GM19467 (cell line): Measurements from ENCODE around the gene USP49.

ENCODE experiments used
- ATAC-seq: cut with Tn5 transposase; IDR thresholded peaks from one replicate; pipeline ENCODE4 v1.9.1; 2021; ENCODE audit warnings: mild to moderate bottlenecking, moderate library complexity; ENCODE audit not compliant: unreplicated experiment

Gene USP49

DNA sequence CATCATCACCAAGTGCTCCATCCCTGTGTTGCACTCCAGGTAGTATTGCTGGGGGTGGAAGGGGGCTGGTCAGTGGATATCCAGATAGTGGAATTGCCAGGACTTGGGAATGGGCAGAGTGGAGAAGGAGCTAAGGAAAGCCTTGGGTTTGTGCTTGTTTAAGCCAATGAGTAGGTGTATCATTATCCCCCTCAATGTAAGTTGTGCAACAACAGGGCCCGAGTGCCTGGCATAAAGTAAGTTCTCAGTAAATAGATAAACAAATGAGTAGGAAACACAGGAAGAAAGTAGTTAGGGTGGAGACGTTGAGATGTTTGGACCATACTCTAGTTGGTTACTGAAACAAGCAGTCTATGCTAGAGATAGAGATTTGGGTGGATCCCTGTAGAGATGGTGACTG is 36.6 kb upstream of the USP49 start:
- no peak for ATAC-seq

DNA sequence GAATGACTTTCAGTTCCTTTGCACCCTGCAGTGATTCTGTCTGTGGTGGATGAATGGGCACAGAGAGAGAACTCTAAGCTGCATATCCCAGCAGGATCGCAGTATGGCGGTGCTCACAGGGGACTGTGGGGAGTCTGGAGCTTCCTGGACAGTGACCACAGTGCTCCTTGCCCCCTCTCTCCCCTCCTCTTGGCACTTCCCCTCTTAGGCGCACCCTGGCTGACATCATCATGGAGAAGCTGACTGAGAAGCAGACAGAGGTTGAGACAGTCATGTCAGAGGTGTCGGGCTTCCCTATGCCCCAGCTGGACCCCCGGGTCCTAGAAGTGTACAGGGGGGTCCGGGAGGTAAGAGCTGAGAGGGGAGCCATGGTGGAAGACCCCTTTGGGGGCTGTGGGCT is 34.7 kb upstream of the USP49 start:
- no peak for ATAC-seq

DNA sequence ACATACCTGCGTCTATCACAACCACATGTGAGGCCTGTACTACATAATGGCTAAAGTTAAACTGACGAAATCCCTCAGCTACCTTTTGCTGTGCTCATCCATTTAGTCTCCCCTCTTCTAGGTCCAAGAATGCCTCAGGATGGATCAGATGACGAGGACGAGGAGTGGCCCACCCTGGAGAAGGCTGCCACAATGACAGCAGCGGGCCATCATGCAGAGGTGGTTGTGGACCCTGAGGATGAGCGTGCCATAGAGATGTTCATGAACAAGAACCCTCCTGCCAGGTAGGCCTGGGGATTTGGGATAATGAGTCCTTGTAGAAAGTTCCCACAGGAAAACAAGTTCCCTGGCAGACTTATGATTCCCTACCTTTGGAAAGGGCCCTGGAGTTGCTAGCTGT is 32.1 kb upstream of the USP49 start:
- ATAC-seq = no peak

DNA sequence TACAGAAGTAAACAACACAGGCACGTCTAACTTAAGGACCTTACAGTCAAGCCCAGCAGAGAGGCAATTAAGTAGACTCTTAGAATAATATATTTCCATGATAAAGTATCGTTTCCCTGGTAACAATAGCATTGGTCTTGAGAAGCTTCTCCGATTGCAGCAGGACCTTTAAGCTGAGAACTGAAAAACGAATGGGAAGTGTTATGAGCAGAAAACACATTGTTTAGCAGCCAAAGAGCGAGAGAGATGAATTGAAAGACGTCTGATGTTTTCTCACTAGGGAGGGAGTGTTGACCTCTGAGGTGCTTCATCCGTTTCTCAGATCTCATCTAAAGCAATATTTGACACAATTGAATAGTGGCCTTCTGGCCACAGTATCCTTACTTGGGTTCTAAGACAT is 27.0 kb upstream of the USP49 start:
- ATAC-seq = no peak

DNA sequence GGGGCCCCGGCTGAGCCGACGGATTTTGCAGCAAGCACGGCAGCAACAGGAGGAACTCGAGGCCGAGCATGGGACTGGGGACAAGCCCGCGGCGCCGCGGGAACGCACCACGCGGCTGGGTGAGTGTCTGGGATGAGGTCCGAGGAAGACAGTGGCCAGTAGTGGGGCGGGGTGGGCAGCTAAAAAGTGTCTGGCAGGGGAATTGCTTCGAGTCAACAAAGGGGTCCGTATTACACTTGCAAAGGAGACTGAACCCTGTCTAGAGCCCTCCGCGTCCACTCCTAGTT is 26.5 kb upstream of the USP49 start:
- ATAC-seq = peak; percentile 4

DNA sequence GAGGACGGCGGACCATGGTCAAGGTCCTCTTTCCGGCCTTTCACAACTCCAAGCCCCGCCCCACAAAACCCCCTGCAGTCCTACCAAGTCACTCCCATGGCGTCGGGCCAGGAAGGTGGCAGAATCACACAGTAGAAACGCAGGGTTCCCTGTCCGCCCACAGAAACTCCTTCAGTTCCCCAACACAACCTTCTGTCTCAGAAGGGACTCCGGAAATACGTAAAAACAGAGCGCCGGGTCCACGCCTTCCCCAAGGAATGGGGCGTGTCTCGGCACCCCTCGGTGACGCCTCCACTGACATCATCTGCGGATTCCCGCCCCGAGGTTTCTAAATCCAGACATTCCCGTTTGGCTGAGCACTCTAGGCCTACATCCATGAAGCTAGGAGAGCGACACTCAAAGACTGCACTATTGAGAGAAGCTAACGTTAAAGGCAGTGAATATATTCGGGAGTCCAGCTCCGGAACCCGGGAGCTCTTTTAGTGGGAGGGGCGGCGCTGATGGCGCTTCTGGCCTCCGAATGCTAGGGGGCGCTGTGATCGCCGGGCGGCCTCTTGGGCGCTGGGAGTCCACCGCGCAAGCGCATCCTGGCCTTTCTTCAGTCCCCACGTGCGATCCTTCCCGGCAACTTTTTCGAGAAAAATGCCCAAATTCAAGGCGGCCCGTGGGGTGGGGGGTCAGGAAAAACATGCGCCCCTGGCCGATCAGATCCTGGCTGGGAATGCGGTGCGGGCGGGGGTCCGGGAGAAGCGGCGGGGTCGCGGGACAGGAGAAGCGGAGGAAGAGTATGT is 25.9 kb upstream of the USP49 start, which contains the start of the genes BYSL and MED20:
Gene BYSL (plus strand): TSS at position 579 of the 791 bp plus-strand sequence. CDS start 64 bp downstream, at position 643.
Gene MED20 (minus strand): TSS at position 219 of the 791 bp plus-strand sequence. CDS start 121 bp downstream, at position 98.
- peak; percentile 87 for ATAC-seq

DNA sequence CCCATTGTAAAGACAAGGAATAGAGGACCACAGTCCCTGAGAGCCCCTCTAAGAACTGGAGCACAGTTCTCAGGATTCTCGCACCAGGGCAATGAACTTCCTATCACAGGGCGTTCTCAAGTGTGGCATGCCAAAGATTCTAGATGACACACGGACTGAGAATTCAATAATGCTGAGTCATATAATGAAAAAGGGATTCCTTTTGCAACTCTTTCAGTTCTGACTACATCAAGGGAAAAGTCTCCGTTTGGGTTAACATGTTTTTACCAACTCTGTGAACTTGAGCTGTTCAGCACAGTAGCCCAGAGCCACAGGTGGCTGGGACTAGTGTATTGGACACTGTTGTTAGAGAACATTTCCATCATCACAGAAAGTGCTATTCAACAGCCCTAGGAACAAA is 22.4 kb upstream of the USP49 start:
- no peak for ATAC-seq

DNA sequence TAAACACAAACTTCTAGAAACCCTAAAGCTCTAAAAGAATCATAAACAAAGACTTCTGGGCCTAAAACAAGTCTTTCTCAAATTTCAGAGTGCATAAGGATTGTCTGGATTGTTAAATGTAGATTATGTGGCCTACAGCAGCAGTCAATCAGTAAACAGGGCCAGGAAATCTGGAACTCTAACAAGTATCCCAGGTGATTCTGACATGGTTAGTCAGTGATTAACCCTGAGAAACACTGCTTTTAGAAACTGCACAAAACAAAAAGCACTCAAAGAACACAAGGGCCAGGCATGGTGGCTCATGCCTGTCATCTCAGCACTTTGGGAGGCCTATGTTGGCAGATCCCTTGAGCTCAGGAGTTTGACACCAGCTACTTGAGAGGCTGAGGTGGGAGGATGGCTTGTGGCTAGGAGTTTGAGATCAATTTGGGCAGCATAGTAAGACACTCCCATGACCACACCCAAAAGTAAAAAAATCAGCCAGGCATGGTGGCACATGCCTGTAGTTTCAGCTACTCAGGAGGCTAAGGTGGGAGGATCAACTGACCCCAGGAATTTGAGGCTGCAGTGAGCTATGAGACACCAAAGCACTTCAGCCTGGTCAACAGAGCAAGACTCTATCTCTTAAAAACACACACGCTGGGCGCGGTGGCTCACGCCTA is 19.8 kb upstream of the USP49 start:
- no peak for ATAC-seq

DNA sequence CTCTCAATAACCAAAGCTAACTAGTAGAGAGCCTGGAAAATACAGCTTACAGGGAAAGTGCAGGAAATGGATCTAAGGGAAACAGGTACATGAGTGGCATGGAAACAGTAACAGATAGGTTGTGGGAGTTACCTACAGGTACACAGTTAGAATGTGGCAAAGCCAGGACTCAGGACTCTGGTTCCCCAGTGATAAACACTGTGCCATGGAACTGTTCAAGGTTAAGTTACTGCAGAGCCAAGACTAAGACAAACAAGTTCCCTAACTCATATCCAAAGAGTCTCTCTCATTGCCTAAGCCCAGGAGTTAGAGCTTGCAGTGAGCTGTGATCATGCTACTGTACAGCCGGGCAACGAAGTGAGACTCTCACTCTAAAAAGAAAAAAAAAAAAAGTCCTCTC is 19.2 kb upstream of the USP49 start:
- ATAC-seq = no peak

DNA sequence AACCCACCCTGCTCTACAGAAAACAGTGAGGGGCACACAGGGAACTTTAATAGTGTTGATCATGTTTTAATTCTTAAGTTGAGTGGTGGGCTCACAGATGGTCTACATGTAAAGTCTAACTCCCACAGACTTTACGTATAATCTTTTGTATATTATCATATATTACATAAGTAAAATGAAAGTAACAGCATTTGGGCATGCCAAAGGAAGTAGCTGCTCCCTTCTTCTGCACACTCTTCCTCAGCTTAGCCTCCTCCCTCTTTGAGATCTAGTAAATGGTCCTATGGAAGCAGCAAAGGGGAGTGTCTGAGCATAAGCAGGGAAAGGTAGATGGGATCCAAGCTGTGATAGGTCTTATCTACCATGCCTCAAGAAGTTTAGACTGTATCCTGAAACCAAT is 14.6 kb upstream of the USP49 start:
- no peak for ATAC-seq

DNA sequence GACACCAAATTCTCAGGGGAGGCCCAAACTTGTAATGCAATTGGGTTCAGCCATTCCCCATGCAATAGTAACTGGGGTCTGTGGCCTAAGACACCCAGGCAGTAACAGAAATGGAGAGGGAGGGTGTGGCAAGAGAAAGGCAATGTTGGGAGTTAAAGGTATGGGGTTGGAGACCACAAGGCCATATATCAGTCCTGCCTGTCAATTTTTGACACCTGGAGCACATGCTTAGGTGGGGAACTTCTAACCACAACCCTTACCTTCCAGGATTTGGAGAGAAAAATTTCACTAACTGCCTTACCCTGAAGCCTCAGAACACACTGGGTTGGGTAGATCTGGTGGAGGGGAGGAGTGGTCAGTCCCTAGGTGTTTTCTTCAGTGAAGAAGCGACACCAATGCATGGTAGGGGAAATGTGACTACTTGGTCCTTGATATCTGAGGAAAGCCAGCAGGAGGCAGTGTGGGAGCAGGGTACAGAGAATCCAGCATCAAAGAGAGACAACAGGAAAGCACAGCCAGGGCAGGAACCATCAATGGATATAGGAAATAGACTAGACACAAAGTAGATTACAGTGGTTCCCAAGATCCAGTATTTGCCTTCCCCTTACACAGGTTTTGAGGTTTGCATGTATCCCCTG is 6.8 kb upstream of the USP49 start:
- ATAC-seq = no peak

DNA sequence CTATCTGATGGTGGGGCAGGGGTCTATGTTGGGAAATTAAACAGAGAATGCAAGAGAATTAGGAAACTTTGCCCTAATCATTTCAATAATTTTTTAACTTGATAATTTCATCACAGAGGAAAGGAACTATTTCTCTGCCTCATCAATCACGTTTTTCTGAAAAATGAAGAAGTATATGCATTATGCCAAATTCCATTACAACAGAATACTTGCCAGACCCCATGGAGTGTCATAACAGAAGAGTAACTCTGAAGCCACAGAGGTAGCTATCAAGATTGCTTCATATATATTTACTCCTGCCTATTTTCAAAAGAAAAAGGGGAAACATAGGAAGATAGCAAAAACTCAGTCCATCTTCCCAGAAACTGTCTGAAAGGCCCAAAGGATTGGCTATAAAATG is 5.7 kb upstream of the USP49 start:
- ATAC-seq = no peak

DNA sequence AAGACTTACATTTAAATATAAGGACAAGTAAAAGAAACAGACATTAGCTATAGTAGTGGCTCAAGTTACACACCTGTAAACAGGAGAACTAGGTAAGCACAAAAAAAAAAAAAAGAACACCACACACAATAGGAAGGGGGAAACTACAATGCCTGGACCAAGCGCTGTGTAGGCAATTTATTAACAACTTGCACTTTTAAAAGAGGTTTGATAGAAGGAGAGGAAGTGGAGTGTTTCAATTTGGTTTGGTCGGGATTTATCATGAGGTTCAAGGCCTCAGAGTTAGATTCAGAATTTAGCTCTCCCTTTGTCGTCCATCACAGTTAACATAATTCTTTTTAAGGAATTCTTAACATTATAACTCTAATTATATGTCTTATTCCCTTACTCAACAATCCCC is 1.1 kb upstream of the USP49 start:
- no peak for ATAC-seq

DNA sequence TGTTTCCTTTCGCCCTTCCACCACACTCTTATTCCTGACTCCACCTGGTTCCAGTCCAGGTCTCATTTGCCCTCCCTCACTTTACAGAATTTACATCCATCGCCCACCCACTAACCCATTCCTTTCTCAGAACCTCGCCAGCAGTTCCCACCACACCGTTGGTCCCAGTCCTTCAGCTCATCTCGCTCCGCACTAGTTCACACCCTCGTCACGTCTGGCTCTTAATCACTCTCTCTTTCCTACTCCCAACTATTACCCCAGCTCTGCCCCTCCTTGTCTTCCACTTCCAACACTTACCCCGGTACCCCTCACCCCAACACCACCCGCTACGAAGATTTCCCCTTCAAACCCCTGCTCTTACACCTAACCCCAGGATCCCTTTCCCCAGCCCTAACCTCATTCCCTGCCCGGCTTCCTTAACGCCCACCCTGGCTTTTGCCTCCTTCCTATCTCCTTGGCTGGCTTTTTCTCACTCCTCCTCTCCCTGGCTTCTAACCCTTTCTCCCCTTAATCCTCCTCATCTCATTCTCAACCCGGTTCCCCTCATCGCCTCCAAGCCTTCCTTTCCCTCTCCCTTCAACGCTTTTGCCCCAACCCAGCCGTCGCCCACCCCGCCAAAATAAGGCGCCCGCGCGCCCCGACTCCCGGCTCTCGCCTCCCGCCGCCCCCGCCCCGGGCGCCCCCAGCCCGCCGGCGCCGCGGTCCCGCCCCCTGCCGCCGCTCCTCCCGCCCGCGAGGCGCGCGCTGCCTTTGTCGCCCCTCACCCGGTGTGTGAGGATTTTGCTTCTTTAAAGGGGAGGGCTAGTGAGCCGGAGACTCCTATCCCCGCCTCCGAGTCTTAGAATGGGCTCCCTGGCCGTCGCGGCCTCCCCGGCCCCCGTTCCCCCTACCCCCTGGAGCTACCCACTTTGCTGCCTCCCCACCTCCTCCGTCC is 542 bp downstream of the USP49 start:
- peak; percentile 8 for ATAC-seq

DNA sequence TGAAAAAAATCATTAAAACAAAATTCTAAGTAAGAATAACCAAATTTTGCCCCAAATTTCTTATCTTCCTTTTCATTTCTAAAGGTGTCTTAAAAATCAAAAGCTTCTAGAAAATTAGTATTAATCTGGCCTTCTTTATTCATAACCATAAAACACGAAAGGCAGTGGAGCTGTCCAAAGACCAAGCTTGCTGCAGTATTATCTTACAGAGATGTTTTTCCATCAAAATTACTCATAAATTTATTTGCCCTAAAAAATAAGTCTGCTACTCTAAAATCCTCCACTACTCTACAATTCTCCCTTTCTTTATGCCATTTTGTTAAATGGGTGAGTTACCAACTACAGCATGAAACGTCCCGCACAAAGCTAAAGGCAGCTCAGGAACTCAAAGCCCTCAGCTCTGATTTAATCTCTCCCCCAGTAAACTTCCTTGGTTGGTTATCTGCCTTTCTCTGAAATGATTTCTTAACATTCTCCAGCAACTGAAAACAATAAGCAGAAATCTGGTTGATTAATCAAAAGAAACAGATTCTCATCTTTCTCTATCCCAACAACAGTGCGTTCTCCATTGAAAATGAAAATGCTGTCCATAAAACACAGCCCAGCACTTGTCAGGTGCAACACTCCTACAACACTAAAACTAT is 2.1 kb downstream of the USP49 start:
- no peak for ATAC-seq

DNA sequence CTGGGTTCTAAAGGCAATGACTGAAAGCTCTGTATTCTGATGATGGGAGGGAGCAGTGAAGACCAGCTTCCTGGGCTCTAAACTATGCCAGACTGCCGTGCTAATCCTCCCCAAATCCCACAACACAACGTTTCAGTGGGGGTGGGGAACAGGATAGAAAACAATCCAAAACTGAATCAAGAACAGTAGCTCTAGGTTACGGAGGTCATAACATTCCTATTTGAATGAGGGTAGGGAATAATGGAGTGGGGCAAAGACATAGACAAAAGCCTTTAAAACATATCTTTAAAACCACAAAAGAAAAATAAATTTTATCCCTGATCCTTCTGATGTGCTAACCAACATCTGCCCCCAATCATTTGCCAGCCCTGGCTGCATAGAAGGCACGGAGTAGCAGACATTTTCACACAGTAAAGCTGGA is 7.8 kb downstream of the USP49 start:
- ATAC-seq = no peak

DNA sequence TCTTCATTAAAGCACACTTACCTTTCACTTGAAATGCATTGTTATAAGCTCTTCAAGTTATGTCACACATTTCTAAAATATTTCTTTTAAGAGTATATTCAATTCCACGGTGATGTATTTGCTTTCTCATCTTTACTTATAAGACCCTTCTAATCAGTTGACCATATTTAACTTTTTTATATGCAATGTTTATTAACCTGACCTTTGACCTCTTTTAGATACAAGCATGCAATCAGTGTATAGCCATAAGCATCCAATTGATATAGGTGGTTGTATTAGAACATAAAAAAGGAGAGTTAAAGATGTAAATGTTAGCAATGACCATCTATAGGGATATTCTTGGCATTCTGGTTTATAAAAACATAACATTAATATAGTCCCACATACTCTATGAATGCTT is 9.2 kb downstream of the USP49 start:
- ATAC-seq = no peak

DNA sequence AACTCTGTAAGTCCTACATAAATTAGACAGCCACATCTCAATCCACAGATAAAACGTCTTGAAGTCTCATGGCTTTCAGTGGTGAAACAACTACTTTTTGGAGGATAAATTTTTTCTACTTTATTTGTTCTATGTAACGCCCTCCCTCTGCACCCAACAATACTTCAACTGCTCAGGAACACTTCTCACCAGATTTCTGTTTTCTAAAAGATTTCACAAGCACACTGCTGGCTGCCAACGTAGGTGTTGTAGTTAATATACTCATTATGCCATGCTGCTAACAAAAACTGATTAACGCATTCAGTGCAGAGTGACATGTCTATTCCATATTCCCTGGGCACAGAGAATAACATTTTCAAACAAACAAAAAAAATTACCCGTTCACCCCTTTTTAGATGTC is 10.2 kb downstream of the USP49 start:
- no peak for ATAC-seq

DNA sequence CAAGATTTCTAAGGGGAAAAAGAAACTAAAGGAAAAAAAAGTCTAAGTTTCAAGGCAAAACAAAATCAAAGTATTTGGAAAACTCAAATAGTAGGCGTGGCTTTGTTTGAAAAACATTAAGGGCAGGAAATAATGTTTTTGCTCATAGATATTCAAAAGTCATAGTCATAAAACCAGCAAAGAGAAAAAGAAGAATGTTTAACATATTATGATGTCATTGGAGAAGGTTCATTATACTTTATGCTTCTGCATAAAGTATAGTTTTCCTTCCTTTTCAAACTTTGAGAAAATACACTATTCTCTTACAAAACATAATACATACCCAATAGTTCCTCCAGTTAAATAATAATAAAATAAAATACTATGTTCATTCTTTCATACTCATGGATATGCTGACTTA is 13.7 kb downstream of the USP49 start:
- ATAC-seq = no peak

DNA sequence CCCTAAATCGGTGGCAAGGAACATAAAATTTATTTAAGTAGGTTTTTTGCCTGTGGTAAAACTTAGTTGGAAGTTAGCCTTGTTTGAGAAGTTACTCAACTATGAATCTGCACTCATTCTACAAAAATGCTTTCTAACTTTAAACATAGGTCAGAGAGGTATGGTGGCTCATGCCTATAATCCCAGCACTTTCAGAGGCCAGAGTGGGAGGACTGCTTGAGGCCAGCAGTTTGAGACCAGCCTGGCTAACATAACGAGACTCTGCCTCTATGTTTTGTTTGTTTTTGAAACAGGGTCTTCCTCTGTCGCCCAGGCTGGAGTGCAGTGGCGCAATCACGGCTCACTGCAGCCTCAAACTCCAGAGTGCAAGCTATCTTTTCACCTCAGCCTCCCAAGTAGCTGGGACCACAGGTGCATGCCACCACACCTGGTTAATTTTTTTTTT is 16.2 kb downstream of the USP49 start:
- ATAC-seq = no peak

DNA sequence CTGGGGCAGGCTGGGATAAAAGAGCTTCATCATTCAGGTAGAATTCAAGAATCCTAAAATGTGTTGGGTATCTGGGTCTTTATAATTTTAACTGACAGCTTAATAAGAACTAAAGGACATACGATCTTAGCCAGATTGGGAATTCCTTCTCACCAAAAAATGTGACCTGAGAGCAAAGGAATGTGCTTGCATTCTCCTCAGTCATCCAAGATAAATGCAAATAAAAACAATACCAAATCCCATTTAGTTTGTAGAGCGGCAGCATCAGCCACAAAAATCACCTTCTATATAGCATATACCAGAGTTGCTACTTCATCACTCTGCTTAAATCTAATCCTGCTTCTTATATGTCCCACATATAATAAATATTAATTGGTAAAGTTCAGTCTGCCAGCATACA is 16.9 kb downstream of the USP49 start:
- no peak for ATAC-seq
